Glutamatergic neuron (in vitro differentiated cells): ENCODE results near the gene SLC2A3. TPM values are rescaled to one million over a fixed set of nuclear protein-coding genes. Genes with fewer than 3 reads are reported as not detected.
"Not testable (repeated sequence)": the region's sequence is repeated elsewhere in the genome, so short reads cannot be mapped to it uniquely, and the experiment has no call there.

Experiments
- DNase-seq: peaks from one replicate; pipeline ENCODE4 v3.0.0; 2022
- H3K27ac Mint-ChIP-seq: one replicate; pipeline ENCODE4 v1.8.0; 2020; ENCODE audit warnings: mild to moderate bottlenecking, mixed read lengths, inconsistent platforms; ENCODE audit not compliant: unreplicated experiment
- H3K27me3 Mint-ChIP-seq: one replicate; pipeline ENCODE4 v1.8.0; 2020; ENCODE audit warnings: mild to moderate bottlenecking, moderate library complexity, mixed read lengths, inconsistent platforms; ENCODE audit not compliant: unreplicated experiment
- H3K36me3 Mint-ChIP-seq: one replicate; pipeline ENCODE4 v1.8.0; 2020; ENCODE audit warnings: mild to moderate bottlenecking, mixed read lengths, inconsistent platforms; ENCODE audit not compliant: unreplicated experiment
- H3K4me1 Mint-ChIP-seq: one replicate; pipeline ENCODE4 v1.8.0; 2020; ENCODE audit warnings: mild to moderate bottlenecking, low read depth, mixed read lengths, inconsistent platforms; ENCODE audit not compliant: unreplicated experiment
- H3K4me3 Mint-ChIP-seq: one replicate; pipeline ENCODE4 v1.8.0; 2020; ENCODE audit warnings: mild to moderate bottlenecking, mixed read lengths, inconsistent platforms; ENCODE audit not compliant: unreplicated experiment
- H3K9me3 Mint-ChIP-seq: one replicate; pipeline ENCODE4 v1.8.0; 2020; ENCODE audit warnings: mild to moderate bottlenecking, moderate library complexity, mixed read lengths, inconsistent platforms; ENCODE audit not compliant: unreplicated experiment
- CTCF ChIP-seq: fragments of 200-600 bp; sonication (generic); IDR thresholded peaks from one replicate; pipeline ENCODE4 v1.5.0; 2021; ENCODE audit not compliant: partially characterized antibody, unreplicated experiment
- long read RNA-seq: library from polyadenylated mRNA; unstranded; transcript quantifications from one replicate; pipeline ENCODE4 v2.0.0, GENCODE V29; 2020; ENCODE audit not compliant: unreplicated experiment
- total RNA-seq: library from RNA; stranded (reverse); fragmentation: NEBNext Ultra II Directional; extraction: Animal tissue kit (Norgen Biotek cat#: 25700); gene quantifications from one replicate; pipeline ENCODE4 v1.2.1, GENCODE V29; 2021; ENCODE audit not compliant: unreplicated experiment

The SLC2A3 gene
- total RNA-seq = 291 TPM
- long read RNA-seq, transcript SLC2A3-201 (10 exons, 3,915 nt) = major isoform, 8 of 19 reads
- long read RNA-seq, partial matches to known transcripts = 3 of 19 reads
- long read RNA-seq, other reads (novel, unspliced or antisense) = 5 of 19 reads

DNA sequence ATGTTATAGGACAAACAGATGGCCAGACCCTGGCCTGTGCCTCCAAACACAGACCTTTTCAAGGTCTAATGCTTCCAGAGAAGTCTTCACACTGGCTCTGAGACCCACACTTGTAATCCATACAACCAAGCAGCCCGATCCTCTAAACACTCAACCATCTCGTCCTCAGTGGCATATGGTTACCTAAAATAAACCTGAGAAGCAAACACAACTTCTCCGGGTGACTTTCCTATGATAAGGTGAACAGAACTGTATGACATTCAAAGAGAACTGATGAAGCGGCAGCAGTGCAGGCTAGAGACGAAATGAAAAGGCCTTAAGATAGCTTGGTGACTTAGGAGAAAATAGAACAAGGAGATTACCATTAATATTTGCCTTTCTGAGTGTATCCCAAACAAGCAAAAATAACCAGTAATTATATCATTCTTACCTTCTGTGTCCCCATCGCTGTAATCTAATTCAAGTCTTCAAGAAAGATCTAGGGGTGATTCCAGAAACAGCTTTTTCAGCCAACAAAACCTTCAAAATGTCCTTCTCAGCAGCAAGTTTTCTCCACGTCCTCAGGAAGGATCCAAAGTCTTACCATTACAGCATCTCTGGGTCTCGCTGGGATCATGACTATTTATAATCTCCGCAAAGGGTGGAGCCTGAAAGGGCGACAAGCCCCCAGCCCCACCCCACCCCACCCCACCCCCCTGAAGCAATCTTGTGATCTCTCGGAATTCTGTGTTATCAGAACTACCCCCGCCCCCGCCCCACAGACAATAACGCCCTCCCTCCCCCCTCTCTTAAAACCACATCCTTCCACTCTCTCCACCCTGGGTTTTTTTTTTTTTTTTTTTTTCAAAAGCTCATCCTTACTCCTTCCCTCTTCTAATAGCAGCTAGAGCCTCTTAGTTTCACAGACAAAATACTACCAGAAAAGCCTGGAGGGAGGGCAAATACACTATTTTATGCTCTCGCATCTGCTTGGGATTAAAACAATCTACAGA lies at the start of gene SLC2A3:
Gene SLC2A3 (minus strand): TSS at position 598 of the 992 bp plus-strand sequence. CDS start 153 bp downstream, at position 445.
- Mint-ChIP-seq H3K4me3 (no peak within 1 kb of the TSS), H3K9me3 (no peaks in the 10 kb centered on the region), H3K27ac (no peak within 1 kb of the TSS), H3K36me3 (no peaks in the 10 kb centered on the region), H3K27me3 (no peaks in the 10 kb centered on the region), H3K4me1 (peaks cover 5% of the 10 kb centered on the region)
- no peak for TF ChIP-seq CTCF
- DNase-seq = peak; percentile 49

GRCh38 chr12:7984900-7985299 lies 48.9 kb upstream of the SLC2A3 start:
- Mint-ChIP-seq H3K4me3 (no peak overlapping the region), H3K9me3 (no peaks in the 10 kb centered on the region), H3K27me3 (peaks cover 1% of the 10 kb centered on the region), H3K36me3 (no peaks in the 10 kb centered on the region), H3K27ac (no peak overlapping the region), H3K4me1 (no peaks in the 10 kb centered on the region)
- no peak for TF ChIP-seq CTCF
- no peak for DNase-seq

- H3K27me3 Mint-ChIP-seq, H3K27ac Mint-ChIP-seq: not testable (repeated sequence)
These were observed 47.5 kb upstream of the SLC2A3 start for GRCh38 chr12:7983460-7983859.

DNA sequence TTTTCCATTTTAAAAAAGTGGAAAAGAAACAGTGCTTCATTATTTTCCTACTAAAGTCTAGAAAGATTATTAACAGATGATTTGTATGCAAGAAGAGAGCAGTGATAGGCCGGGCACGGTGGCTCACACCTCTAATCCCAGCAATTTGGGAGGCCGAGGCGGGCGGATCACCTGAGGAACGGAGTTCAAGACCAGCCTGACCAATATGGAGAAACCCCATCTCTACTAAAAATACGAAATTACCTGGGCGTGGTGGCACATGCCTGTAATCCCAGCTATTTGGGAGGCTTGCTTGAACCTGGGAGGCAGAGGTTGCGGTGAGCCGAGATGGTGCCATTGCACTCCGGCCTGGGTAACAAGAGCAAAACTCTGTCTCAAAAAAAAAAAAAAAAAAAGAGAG lies 47.0 kb upstream of the SLC2A3 start:
- not testable (repeated sequence) for H3K4me3 Mint-ChIP-seq, H3K27me3 Mint-ChIP-seq, DNase-seq, H3K4me1 Mint-ChIP-seq, H3K27ac Mint-ChIP-seq, H3K9me3 Mint-ChIP-seq, H3K36me3 Mint-ChIP-seq

More at GRCh38 chr12:7983460-7983859, 47.5 kb upstream of the SLC2A3 start:
- not testable (repeated sequence) for H3K4me1 Mint-ChIP-seq, H3K36me3 Mint-ChIP-seq, H3K4me3 Mint-ChIP-seq, H3K9me3 Mint-ChIP-seq, DNase-seq

DNA sequence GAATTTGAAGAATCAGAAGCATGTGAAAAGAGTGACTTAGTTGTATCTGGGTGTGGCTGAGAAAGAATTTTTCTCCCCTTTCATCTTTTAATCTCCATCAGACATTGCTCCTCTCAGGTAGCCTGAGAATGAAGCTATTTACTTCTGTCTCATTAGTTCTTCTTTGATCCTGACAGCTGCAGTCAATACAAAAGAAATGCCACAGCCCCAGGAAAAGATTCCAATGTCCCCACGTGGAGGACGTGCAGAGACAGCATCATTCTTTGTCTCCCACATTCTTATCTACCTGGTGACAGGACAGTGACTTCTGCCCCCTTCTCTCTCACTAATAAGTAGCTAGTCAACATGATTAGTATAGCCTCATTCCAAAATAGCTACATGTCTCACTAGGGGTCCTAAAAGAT lies 46.3 kb upstream of the SLC2A3 start:
- DNase-seq, H3K27ac Mint-ChIP-seq, H3K36me3 Mint-ChIP-seq, H3K4me1 Mint-ChIP-seq, H3K27me3 Mint-ChIP-seq, H3K4me3 Mint-ChIP-seq, H3K9me3 Mint-ChIP-seq: not testable (repeated sequence)

- DNase-seq = no peak
- peaks cover 9% of the 10 kb centered on the region for H3K27me3 Mint-ChIP-seq
- H3K9me3 Mint-ChIP-seq = peaks cover 6% of the 10 kb centered on the region
- H3K4me1 Mint-ChIP-seq = peaks cover 10% of the 10 kb centered on the region
- TF ChIP-seq CTCF = no peak
- no peak overlapping the region for H3K4me3 Mint-ChIP-seq
- H3K36me3 Mint-ChIP-seq = no peaks in the 10 kb centered on the region
- H3K27ac Mint-ChIP-seq = no peak overlapping the region
These were observed 45.5 kb upstream of the SLC2A3 start for GRCh38 chr12:7981446-7981845.

DNA sequence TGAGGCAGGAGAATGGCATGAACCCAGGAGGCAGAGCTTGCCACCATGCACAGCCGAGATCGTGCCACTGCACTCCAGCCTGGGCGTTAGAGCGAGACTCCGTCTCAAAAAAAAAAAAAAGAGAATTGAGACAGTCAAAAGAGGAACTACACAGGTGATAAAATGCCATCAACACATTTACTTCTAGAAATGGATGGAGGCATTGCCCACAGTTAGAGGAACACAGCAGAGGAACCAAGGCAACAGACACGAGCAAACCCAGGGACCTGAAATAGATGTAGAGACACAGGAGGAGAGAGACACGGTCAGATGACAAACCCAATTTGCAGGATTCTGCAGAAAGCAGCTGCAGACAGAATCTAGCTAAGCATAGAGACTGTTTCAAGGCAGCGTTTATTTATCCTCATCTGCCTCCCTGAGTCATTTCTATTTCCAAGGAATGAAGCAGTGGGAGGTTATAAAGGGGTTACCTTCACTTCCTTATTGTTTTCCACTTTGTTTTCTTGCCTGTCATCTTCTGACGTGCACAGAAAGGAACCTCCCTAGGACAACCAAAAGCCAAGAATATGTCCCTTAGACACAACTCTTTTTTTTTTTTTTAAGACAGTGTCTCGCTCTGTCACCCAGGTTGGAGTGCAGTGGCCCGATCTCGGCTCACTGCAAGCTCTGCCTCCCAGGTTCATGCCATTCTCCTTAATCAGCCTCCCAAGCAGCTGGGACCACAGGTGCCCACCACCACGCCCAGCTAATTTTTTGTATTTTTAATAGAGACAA lies 41.6 kb upstream of the SLC2A3 start:
- Mint-ChIP-seq H3K27ac (peak overlapping the region; percentile 96), H3K4me1 (peaks cover 10% of the 10 kb centered on the region)

More for the DNA sequence above, 41.6 kb upstream of the SLC2A3 start:
- not testable (repeated sequence) for DNase-seq, H3K27me3 Mint-ChIP-seq, H3K9me3 Mint-ChIP-seq, H3K36me3 Mint-ChIP-seq
- H3K4me3 Mint-ChIP-seq = peak overlapping the region; percentile 74
